Esophagus squamous epithelium (tissue), 5 donors: ENCODE measurements around the gene SIN3B. TPM values are rescaled to one million over a fixed set of nuclear protein-coding genes. Genes with fewer than 3 reads are reported as not detected.

Experiments
- DNase-seq: peaks from one replicate; lab custom pipeline; 2025; lab: John Stamatoyannopoulos, UW
- H3K27ac ChIP-seq, 4 donors: fragments of 200-600 bp; sonication (generic); one replicate each; pipeline ENCODE4 v1.5.1; 2016 to 2019; ENCODE audit warnings: mild to moderate bottlenecking in 1 of 4
- H3K27me3 ChIP-seq, 4 donors: fragments of 200-600 bp; sonication (generic); 1 replicate in 3 of 4; 2 replicates in 1 of 4; pipeline versions ENCODE4 v1.5.1 to v1.6.0; 2017 to 2021; ENCODE audit warnings: antibody characterized with exemption in 1 of 4
- H3K36me3 ChIP-seq, 3 donors: fragments of 200-600 bp; sonication (generic); one replicate each; pipeline ENCODE4 v1.5.1; 2016 to 2019
- H3K4me1 ChIP-seq, 3 donors: fragments of 200-600 bp; sonication (generic); one replicate each; pipeline ENCODE4 v1.5.1; 2017 to 2019
- H3K4me3 ChIP-seq, 4 donors: fragments of 200-600 bp; sonication (generic); 1 replicate in 3 of 4; 2 replicates in 1 of 4; pipeline ENCODE4 v1.5.1; 2016 to 2019; ENCODE audit warnings: mild to moderate bottlenecking in 2 of 4, moderate library complexity in 1 of 4
- H3K9me3 ChIP-seq, 3 donors: fragments of 200-600 bp; sonication (generic); one replicate each; pipeline ENCODE4 v1.5.1; 2016 to 2019
- POLR2A ChIP-seq, 4 donors: fragments of 450-650 bp; IDR thresholded peaks; one replicate each; pipeline ENCODE4 v1.6.1; 2017; ENCODE audit warnings: antibody characterized with exemption in 4 of 4, mild to moderate bottlenecking in 4 of 4, moderate library complexity in 3 of 4
- WGBS, 2 donors: methylation state at CpG; one replicate each; pipeline ENCODE4 v1.1.5; 2018; 5-methylcytosine and 5-hydroxymethylcytosine counted together
- intact Hi-C: fragments of 100-400 bp; cut with DNase I; formaldehyde crosslinking; loops from one replicate; pipeline ENCODE4 v1.15.0; 2022
- total RNA-seq, 4 donors: library from RNA; depleted of rRNA; stranded (reverse); fragments of >200 nt; gene quantifications; one replicate each; pipeline ENCODE4 v1.1.0, GENCODE V29; 2016
- TF ChIP-seq, protein P1 (sequence below), 6 experiments: fragments of 450-650 bp in 4 of 6; fragments of 200-600 bp in 2 of 6; sonication (generic) in 2 of 6; IDR thresholded peaks; one replicate each; pipeline ENCODE4 v1.5.1; 2016 to 2019; ENCODE audit warnings: antibody characterized with exemption in 6 of 6, mild to moderate bottlenecking in 4 of 6, moderate library complexity in 4 of 6
- donor health status: DM: yes; HTN: yes; CAD: no.

SIN3B gene
- total RNA-seq, 4 donors from 2014 or later: 11.2 to 34.7 (median 28.5) TPM

GRCh38 chr19:16807549-16808284 is 21.5 kb upstream of the SIN3B start:
- intact Hi-C loops: no loop called here
- no peak overlapping the region for H3K27ac ChIP-seq
- no peaks in the 10 kb centered on the region for H3K27me3 ChIP-seq
- no peak for DNase-seq
- no peaks in the 10 kb centered on the region for H3K9me3 ChIP-seq
- H3K4me1 ChIP-seq: no peaks in the 10 kb centered on the region
- WGBS, 2 donors: 86 to 91% methylated on average over 9 to 12 of the region's 31 CpGs
- no peak for TF ChIP-seq POLR2A (IDR thresholded peaks at IDR 0.05)
- TF ChIP-seq, protein P1, sequence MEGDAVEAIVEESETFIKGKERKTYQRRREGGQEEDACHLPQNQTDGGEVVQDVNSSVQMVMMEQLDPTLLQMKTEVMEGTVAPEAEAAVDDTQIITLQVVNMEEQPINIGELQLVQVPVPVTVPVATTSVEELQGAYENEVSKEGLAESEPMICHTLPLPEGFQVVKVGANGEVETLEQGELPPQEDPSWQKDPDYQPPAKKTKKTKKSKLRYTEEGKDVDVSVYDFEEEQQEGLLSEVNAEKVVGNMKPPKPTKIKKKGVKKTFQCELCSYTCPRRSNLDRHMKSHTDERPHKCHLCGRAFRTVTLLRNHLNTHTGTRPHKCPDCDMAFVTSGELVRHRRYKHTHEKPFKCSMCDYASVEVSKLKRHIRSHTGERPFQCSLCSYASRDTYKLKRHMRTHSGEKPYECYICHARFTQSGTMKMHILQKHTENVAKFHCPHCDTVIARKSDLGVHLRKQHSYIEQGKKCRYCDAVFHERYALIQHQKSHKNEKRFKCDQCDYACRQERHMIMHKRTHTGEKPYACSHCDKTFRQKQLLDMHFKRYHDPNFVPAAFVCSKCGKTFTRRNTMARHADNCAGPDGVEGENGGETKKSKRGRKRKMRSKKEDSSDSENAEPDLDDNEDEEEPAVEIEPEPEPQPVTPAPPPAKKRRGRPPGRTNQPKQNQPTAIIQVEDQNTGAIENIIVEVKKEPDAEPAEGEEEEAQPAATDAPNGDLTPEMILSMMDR (IDR thresholded peaks at IDR 0.05): no peak
- H3K36me3 ChIP-seq: no peaks in the 10 kb centered on the region
- no peak overlapping the region for H3K4me3 ChIP-seq

DNA sequence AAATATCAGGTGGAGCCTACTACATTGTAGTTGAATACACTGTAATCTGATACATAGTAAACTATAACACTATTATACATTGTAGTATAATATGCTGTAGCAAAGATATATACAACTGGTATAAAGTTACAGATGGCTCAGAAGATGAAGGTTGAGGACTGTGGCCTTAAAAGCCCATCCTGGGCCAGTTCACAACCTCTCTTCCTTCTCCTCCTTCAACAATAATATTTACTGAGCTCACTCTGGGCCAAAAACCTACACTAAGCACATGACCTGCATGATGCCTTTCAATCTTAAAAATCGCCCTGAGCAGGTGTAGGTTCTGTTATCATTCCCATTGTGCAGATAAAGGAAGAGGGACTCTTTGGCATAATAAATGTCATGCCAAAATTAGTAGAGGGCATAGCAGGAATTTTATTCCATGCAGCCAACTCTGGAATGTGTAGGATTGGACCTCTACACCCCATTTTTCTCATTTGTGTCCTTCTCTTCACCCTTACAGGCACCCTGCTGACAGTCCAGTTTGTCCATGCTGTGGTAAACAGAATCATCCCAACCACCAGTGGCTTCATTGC is 14.6 kb upstream of the SIN3B start:
- peaks cover 0 to 28% (median 22%) of the 10 kb centered on the region in 3 donors for H3K9me3 ChIP-seq
- intact Hi-C loops: no loop called here
- no peaks in the 10 kb centered on the region for H3K27me3 ChIP-seq
- H3K36me3 ChIP-seq: no peaks in the 10 kb centered on the region
- no peak overlapping the region for H3K4me3 ChIP-seq
- TF ChIP-seq, protein P1 (IDR thresholded peaks at IDR 0.05): no peak
- no peak for TF ChIP-seq POLR2A (IDR thresholded peaks at IDR 0.05)
- 5 to 31% methylated on average over 1 of the region's 1 CpG for WGBS, 2 donors
- H3K27ac ChIP-seq: no peak overlapping the region
- H3K4me1 ChIP-seq: no peaks in the 10 kb centered on the region
- no peak for DNase-seq

DNA sequence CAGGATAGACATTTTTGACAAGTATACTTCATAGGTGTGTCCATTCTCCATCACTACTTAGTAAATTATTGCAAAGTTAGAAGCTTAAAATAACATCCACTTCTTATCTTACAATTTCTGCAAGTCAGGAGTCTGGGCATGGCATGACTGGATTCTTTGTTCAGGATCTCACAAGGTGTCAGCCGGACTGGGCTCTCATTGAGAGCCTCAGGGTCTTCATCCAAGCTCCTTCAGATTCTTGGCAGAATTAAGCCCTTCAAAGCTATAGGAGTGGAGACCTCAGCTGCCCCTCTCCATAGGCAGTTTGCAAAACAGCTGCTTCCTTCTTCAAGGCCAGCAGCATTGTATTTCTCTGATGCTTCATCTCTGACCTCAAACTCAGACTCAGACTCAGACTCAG is 9.1 kb upstream of the SIN3B start:
- H3K9me3 ChIP-seq: peaks cover 0 to 7% (median 5%) of the 10 kb centered on the region in 3 donors
- TF ChIP-seq POLR2A (IDR thresholded peaks at IDR 0.05): no peak
- TF ChIP-seq, protein P1 (IDR thresholded peaks at IDR 0.05): no peak
- no peaks in the 10 kb centered on the region for H3K36me3 ChIP-seq
- intact Hi-C loops: no loop called here
- H3K27me3 ChIP-seq: no peaks in the 10 kb centered on the region
- H3K4me1 ChIP-seq: peaks cover 6 to 38% (median 6%) of the 10 kb centered on the region in 3 donors
- no peak overlapping the region for H3K4me3 ChIP-seq
- no peak overlapping the region for H3K27ac ChIP-seq
- no peak for DNase-seq
- 70 to 90% methylated on average over 1 of the region's 1 CpG for WGBS, 2 donors

DNA sequence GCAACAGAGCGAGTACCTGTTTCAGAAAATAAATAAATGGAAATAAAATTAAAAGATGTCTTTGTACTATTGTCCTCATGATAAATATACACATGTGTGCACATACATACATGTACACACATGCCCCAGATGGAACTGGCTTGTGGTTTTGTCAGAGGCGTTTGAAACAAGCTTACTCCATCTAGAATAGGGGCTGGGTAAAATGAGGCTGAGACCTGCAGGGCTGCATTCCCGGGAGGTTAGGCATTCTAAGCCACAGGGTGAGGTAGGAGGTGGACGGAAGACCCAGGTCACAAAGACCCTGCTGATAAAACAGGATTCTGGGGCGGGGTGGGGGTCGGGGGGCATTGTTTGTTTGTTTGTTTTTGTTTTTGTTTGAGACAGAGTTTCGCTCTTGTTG is 8.1 kb upstream of the SIN3B start:
- H3K4me3 ChIP-seq: no peak overlapping the region
- 49 to 67% methylated on average over 6 to 7 of the region's 7 CpGs for whole genome bisulfite sequencing, 2 donors
- H3K27me3 ChIP-seq: no peaks in the 10 kb centered on the region
- intact Hi-C loops: no loop called here
- peaks cover 8 to 49% (median 13%) of the 10 kb centered on the region in 3 donors for H3K4me1 ChIP-seq
- no peak for TF ChIP-seq POLR2A (IDR thresholded peaks at IDR 0.05)
- TF ChIP-seq, protein P1 (IDR thresholded peaks at IDR 0.05): no peak
- no peak for DNase-seq
- H3K9me3 ChIP-seq: no peaks in the 10 kb centered on the region
- no peaks in the 10 kb centered on the region for H3K36me3 ChIP-seq
- peak overlapping the region in 2 of 4 donors; percentile 6 to 21 for H3K27ac ChIP-seq

GRCh38 chr19:16822648-16823047 is 6.5 kb upstream of the SIN3B start:
- DNase-seq: no peak
- 84 to 89% methylated on average over 8 of the region's 8 CpGs for WGBS, 2 donors
- TF ChIP-seq, protein P1 (IDR thresholded peaks at IDR 0.05): no peak
- no peak for TF ChIP-seq POLR2A (IDR thresholded peaks at IDR 0.05)
- peaks cover 8 to 52% (median 13%) of the 10 kb centered on the region in 3 donors for H3K4me1 ChIP-seq
- H3K36me3 ChIP-seq: no peaks in the 10 kb centered on the region
- no peaks in the 10 kb centered on the region for H3K27me3 ChIP-seq
- H3K27ac ChIP-seq: peak overlapping the region in 3 of 4 donors; percentile 35 to 71 (median 60)
- no peak overlapping the region for H3K4me3 ChIP-seq
- H3K9me3 ChIP-seq: no peaks in the 10 kb centered on the region
- intact Hi-C loops: no loop called here
